ENCODE results near the gene C19orf44.

DNA sequence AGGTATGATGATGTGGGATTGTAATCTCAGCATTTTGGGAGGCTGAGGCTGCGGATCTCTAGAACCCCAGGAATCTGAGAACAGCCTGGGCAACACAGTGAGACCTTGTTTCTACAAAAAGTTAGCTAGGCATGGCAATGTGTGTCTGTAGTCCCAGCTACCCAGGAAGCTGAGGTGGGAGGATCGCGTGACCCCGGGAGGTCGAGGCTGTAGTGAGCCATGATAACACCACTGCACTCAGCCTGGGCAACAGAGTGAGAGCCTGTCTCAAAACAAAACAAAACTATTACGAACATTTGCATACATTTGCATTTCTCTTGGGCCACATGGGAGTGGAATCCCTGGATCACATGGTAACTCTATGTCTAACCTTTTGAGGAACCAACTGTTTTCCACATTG lies 1.6 kb downstream of the C19orf44 start:
- TF ChIP-seq POLR2A (IDR thresholded peaks at IDR 0.05) (no peak), EP300 (IDR thresholded peaks at IDR 0.05) (no peak)
- TF ChIP-seq, protein P1, sequence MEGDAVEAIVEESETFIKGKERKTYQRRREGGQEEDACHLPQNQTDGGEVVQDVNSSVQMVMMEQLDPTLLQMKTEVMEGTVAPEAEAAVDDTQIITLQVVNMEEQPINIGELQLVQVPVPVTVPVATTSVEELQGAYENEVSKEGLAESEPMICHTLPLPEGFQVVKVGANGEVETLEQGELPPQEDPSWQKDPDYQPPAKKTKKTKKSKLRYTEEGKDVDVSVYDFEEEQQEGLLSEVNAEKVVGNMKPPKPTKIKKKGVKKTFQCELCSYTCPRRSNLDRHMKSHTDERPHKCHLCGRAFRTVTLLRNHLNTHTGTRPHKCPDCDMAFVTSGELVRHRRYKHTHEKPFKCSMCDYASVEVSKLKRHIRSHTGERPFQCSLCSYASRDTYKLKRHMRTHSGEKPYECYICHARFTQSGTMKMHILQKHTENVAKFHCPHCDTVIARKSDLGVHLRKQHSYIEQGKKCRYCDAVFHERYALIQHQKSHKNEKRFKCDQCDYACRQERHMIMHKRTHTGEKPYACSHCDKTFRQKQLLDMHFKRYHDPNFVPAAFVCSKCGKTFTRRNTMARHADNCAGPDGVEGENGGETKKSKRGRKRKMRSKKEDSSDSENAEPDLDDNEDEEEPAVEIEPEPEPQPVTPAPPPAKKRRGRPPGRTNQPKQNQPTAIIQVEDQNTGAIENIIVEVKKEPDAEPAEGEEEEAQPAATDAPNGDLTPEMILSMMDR (IDR thresholded peaks at IDR 0.05) = no peak

Data from ovary (tissue), 3 donors.